K562 (cell line): ENCODE results near the gene ELOF1. TPM values are rescaled to one million over a fixed set of nuclear protein-coding genes. Genes with fewer than 3 reads are reported as not detected.

Source experiments
- BACH1 ChIP-seq: fragments of 200-800 bp; sonication (Bioruptor generic); IDR thresholded peaks from 2 replicates; pipeline ENCODE4 v1.6.1; 2016; ENCODE audit warnings: missing genetic modification characterization, missing compliant biosample characterization
- BRCA1 ChIP-seq, 2 experiments: fragments of 450-650 bp in 1 of 2; sonication (generic) in 1 of 2; formaldehyde crosslinking in 1 of 2; IDR thresholded peaks; 2 replicates each; pipeline versions ENCODE4 v1.5.0 to v1.6.1; 2017 to 2020; ENCODE audit warnings: mild to moderate bottlenecking in 1 of 2, missing genetic modification reagents in 1 of 2
- CBX3 ChIP-seq, 2 experiments: IDR thresholded peaks; 1 replicate in 1 of 2; 2 replicates in 1 of 2; pipeline ENCODE4 v1.6.1; 2012; ENCODE audit warnings: inconsistent platforms in 2 of 2, low read length in 2 of 2, borderline replicate concordance in 1 of 2, control low read depth in 1 of 2
- HMG20A ChIP-seq: fragments of 450-650 bp; formaldehyde crosslinking; conservative IDR thresholded peaks from 2 replicates; pipeline ENCODE4 v1.4.0; 2020; ENCODE audit warnings: mild to moderate bottlenecking, mixed read lengths
- MAFK ChIP-seq: IDR thresholded peaks from 2 replicates; pipeline ENCODE4 v1.6.1; 2011; ENCODE audit warnings: low read length, improper control_type of control experiment
- SIN3B ChIP-seq: fragments of 450-650 bp; IDR thresholded peaks from 2 replicates; pipeline ENCODE4 v1.6.1; 2017; ENCODE audit warnings: low read depth, mild to moderate bottlenecking, moderate library complexity
- TFAM ChIP-seq: fragments of 250-450 bp; sonication (Bioruptor Pico); conservative IDR thresholded peaks from 2 replicates; pipeline ENCODE4 v1.5.0; 2021; ENCODE audit warnings: mild to moderate bottlenecking, moderate library complexity
- UBTF ChIP-seq, 2 experiments: IDR thresholded peaks; 2 replicates each; pipeline ENCODE4 v1.6.1; 2012; ENCODE audit warnings: improper control_type of control experiment in 2 of 2, low read depth in 2 of 2, low read length in 2 of 2, borderline replicate concordance in 1 of 2
- ZFP91 ChIP-seq: sonication (generic); formaldehyde crosslinking; IDR thresholded peaks from 2 replicates; pipeline ENCODE4 v1.8.0; 2022; ENCODE audit warnings: mild to moderate bottlenecking, missing genetic modification reagents
- ZNF699 ChIP-seq: fragments of 250-450 bp; sonication (Bioruptor Pico); IDR thresholded peaks from 2 replicates; pipeline ENCODE4 v1.8.0; 2021; ENCODE audit warnings: mild to moderate bottlenecking, moderate library complexity; ENCODE audit not compliant: insufficient replicate concordance
- polyA plus RNA-seq, 8 experiments: library from polyadenylated mRNA; depleted of rRNA in 4 of 8; stranded (reverse) in 5 of 8; unstranded in 3 of 8; fragments of >200 nt; fragmentation: Nextera tagmentation in 2 of 8; fragmentation: Illumina TruSeq in 1 of 8; extraction: Ambion mirVana in 2 of 8; extraction: Trizol in 1 of 8; gene quantifications; 2 replicates each; pipeline versions ENCODE4 v1.2.1 to v1.2.3, GENCODE V29; 2011 to 2014; ENCODE audit warnings: inconsistent platforms in 1 of 8, missing spikeins in 1 of 8
- total RNA-seq, 7 experiments: library from RNA; depleted of rRNA in 6 of 7; stranded (reverse); fragments of >200 nt in 6 of 7; fragmentation: Illumina TruSeq in 2 of 7; extraction: Trizol in 2 of 7; gene quantifications; 2 replicates each; pipeline versions ENCODE4 v1.2.1 to v1.2.3, GENCODE V29; 2011 to 2021; ENCODE audit warnings: low replicate concordance in 1 of 7
- TF ChIP-seq, protein P1 (sequence below), 2 experiments: fragments of 450-650 bp; IDR thresholded peaks; 2 replicates each; pipeline ENCODE4 v1.6.1; 2016; ENCODE audit warnings: mild to moderate bottlenecking in 2 of 2, borderline replicate concordance in 1 of 2, low read depth in 1 of 2, moderate library complexity in 1 of 2

Gene ELOF1
- total and polyA plus RNA-seq, 9 of the 15 experiments (the other 6 are each of a cell fraction or from before 2014, with no cell fraction given), result 16.7 to 147 (median 74.2) TPM

DNA sequence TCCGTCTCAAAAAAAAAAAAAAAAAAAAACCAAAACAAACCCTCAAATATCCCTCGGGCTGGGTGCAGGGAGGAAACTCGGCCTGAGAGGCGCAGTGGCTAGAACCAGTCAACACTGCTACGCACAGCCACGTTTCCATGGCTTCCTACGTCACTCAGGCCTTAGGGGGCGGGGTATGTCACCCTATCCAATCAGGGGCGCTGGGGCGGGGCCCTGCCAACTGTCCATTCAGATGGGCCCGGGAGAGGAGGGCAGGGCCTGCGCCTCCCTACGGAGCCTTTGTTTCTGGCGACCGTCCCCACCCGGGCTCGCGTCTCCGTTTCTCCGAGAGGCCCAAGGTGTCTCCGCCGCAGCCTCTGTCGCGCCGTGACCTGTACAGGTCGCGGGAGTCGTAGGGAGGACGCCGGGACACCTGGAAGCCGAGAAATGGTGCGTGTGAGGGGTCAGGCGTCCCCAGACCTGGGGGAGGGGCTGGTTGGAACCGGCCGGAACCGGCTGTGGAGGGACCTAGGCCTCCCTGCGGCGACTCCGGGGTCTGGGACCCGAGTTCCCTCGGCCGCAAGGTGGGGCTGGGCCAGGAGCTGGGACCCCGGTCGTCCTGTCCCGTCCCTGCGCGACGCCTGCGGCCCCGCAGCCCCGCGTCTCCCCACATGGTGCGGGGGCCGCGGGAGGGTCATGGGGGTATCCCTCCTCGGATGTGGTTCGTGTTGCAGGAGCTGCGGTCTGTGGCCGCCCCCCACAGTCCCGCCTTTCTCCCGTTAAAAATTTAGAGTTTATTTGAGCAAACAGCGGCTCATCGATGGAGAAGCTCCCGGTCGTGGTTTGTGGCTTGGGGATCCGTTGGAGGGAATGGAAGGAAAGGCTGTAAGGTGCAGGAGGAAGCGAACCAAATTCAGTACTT is 38.4 kb upstream of the ELOF1 start, which contains the start of gene ZNF627 (continued):
- TF ChIP-seq UBTF (IDR thresholded peaks at IDR 0.05; ENCODE audit: borderline replicate concordance in 1 of 2, low read depth in 2 of 2, low read length in 2 of 2) (peak in 1 of 2 experiments; percentile 24; a peak in 1 of 4 replicates), SIN3B (0 out of 2 replicates have a peak, but pooled peaks have one; percentile 62), BRCA1 (IDR thresholded peaks at IDR 0.05) (no peak), BRCA1 (CRISPR knock-in tag; IDR thresholded peaks at IDR 0.05) (no peak), CBX3 (IDR thresholded peaks at IDR 0.05; ENCODE audit: borderline replicate concordance in 1 of 2, low read length in 2 of 2) (no peak; a peak in 1 of 3 replicates), ZFP91 (CRISPR knock-in tag) (no peak), MAFK (no peak), BACH1 (no peak), TFAM (CRISPR knock-in tag) (no peak), ZNF699 (CRISPR knock-in tag) (no peak), HMG20A (CRISPR knock-in tag) (no peak)
- TF ChIP-seq, protein P1, sequence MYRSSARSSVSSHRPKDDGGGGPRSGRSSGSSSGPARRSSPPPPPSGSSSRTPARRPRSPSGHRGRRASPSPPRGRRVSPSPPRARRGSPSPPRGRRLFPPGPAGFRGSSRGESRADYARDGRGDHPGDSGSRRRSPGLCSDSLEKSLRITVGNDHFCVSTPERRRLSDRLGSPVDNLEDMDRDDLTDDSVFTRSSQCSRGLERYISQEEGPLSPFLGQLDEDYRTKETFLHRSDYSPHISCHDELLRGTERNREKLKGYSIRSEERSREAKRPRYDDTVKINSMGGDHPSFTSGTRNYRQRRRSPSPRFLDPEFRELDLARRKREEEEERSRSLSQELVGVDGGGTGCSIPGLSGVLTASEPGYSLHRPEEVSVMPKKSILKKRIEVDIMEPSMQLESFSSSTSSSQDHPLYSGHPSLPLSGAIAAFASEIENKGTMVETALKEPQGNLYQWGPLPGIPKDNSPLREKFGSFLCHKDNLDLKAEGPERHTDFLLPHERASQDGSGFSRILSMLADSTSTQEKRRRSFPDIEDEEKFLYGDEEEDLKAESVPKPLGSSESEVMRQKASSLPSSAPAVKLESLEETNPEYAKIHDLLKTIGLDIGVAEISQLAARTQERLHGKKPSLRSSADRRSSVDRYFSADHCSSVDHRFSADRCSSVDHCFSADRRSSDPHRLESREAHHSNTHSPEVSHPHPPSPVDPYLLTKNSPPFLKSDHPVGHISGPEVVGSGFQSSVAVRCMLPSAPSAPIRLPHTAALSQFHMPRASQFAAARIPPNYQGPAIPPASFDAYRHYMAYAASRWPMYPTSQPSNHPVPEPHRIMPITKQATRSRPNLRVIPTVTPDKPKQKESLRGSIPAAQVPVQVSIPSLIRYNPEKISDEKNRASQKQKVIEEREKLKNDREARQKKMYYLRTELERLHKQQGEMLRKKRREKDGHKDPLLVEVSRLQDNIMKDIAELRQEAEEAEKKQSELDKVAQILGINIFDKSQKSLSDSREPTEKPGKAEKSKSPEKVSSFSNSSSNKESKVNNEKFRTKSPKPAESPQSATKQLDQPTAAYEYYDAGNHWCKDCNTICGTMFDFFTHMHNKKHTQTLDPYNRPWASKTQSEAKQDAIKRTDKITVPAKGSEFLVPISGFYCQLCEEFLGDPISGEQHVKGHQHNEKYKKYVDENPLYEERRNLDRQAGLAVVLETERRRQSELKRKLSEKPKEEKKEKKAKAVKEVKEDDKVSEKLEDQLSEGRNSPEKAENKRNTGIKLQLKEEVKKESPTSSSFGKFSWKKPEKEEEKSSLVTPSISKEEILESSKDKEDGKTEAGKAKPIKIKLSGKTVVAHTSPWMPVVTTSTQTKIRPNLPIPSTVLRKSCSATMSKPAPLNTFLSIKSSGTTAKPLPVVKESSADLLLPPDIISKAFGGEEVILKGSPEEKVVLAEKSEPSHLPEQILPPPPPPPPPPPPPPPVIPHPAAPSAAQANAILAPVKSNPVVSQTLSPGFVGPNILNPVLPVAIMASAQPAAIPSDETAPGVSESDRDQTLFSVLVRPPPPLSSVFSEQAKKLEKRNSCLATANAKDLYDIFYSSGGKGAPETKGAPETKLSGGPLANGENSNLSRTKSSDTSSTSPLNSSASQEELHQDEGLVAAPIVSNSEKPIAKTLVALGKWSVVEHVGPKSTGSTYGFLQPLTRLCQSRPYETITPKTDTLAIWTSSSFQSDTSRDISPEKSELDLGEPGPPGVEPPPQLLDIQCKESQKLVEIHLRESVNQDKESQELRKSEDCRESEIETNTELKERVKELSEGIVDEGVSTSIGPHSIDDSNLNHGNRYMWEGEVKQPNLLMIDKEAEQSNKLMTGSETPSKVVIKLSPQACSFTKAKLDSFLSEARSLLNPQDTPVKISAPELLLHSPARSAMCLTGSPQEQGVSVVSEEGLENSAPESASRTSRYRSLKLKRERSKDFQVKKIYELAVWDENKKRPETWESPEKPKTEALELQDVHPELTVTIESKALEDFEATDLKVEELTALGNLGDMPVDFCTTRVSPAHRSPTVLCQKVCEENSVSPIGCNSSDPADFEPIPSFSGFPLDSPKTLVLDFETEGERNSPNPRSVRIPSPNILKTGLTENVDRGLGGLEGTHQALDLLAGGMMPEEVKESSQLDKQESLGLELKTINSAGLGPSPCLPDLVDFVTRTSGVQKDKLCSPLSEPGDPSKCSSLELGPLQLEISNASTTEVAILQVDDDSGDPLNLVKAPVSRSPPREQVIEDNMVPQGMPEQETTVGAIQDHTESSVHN (IDR thresholded peaks at IDR 0.05; ENCODE audit: borderline replicate concordance in 1 of 2, low read depth in 1 of 2), result no peak
